Fibroblast of skin of right quadriceps (primary cell): ENCODE measurements around the gene ELAC2.
"Not testable (repeated sequence)": the region's sequence is repeated elsewhere in the genome, so short reads cannot be mapped to it uniquely, and the experiment has no call there.

Experiments used
- DNase-seq: peaks from one replicate; pipeline ENCODE4 v3.0.0-alpha.2; 2013

The ELAC2 gene

GRCh38 chr17:12985431-12986293 is 32.2 kb downstream of the ELAC2 start:
- DNase-seq = peak; percentile 50

- peak; percentile 83 for DNase-seq
These were observed 33.6 kb downstream of the ELAC2 start for GRCh38 chr17:12983991-12984884.

- no peak for DNase-seq
These were observed 35.6 kb downstream of the ELAC2 start for GRCh38 chr17:12982224-12982623.

- no peak for DNase-seq
These were observed 37.9 kb downstream of the ELAC2 start for GRCh38 chr17:12979826-12980500.

- no peak for DNase-seq
These were observed 38.6 kb downstream of the ELAC2 start for GRCh38 chr17:12979246-12979645.

GRCh38 chr17:12978787-12979186 is 39.0 kb downstream of the ELAC2 start:
- DNase-seq = not testable (repeated sequence)

- peak; percentile 10 for DNase-seq
These were observed 40.6 kb downstream of the ELAC2 start for GRCh38 chr17:12977008-12977751.

GRCh38 chr17:12974005-12974531 is 43.8 kb downstream of the ELAC2 start:
- no peak for DNase-seq

GRCh38 chr17:12973496-12974004 is 44.3 kb downstream of the ELAC2 start:
- DNase-seq = peak; percentile 11

- DNase-seq = no peak
These were observed 49.9 kb downstream of the ELAC2 start for GRCh38 chr17:12967962-12968361.

- no peak for DNase-seq
These were observed 51.4 kb downstream of the ELAC2 start for GRCh38 chr17:12966413-12966812.

- no peak for DNase-seq
These were observed 51.8 kb downstream of the ELAC2 start for GRCh38 chr17:12965988-12966387.

GRCh38 chr17:12964840-12965239 is 53.0 kb downstream of the ELAC2 start:
- no peak for DNase-seq

- no peak for DNase-seq
These were observed 53.7 kb downstream of the ELAC2 start for GRCh38 chr17:12964162-12964561.

GRCh38 chr17:12963505-12963904 is 54.3 kb downstream of the ELAC2 start:
- no peak for DNase-seq

GRCh38 chr17:12961655-12962054 is 56.2 kb downstream of the ELAC2 start:
- DNase-seq = no peak

- peak; percentile 63 for DNase-seq
These were observed 58.4 kb downstream of the ELAC2 start for GRCh38 chr17:12959441-12959840.

GRCh38 chr17:12958786-12959185 is 59.0 kb downstream of the ELAC2 start:
- DNase-seq = peak; percentile 77

GRCh38 chr17:12955521-12955920 is 62.3 kb downstream of the ELAC2 start:
- DNase-seq = no peak

- no peak for DNase-seq
These were observed 64.7 kb downstream of the ELAC2 start for GRCh38 chr17:12953156-12953555.

GRCh38 chr17:12952012-12952411 is 65.8 kb downstream of the ELAC2 start:
- no peak for DNase-seq

- DNase-seq = no peak
These were observed 70.8 kb downstream of the ELAC2 start for GRCh38 chr17:12947047-12947446.
